Skeletal muscle cell (primary cell): ENCODE results near the gene DYNLT3.

Experiments used
- DNase-seq: peaks from one replicate; pipeline ENCODE4 v3.0.0-alpha.2; 2010; ENCODE audit warnings: low read depth
- H3K4me3 ChIP-seq: 2 replicates; pipeline ENCODE4 v1.5.1; 2011; ENCODE audit warnings: low read depth, mild to moderate bottlenecking, control low read depth, low read length, moderate library complexity

The DYNLT3 gene

DNA sequence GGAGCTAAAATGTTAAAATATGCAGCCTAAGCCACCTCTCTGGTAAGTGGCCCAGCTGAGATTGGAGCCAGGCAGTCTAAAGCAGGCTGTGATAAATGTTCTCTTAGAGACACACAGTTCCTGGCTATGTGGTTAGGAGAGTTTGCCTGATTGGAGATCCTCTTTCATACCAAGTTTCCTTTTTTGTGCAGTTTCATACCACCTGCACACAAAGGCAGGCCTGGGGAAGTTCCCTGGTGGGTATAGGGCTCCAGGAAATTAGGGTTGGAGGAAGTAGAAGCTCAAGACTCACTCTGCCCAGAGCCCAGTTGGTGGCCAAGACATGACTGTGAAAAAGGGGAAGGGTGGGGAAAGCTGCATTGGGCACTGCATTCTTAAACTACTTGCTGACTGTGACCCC is 50.6 kb downstream of the DYNLT3 start:
- no peak for DNase-seq
- H3K4me3 ChIP-seq, result no peak overlapping the region

DNA sequence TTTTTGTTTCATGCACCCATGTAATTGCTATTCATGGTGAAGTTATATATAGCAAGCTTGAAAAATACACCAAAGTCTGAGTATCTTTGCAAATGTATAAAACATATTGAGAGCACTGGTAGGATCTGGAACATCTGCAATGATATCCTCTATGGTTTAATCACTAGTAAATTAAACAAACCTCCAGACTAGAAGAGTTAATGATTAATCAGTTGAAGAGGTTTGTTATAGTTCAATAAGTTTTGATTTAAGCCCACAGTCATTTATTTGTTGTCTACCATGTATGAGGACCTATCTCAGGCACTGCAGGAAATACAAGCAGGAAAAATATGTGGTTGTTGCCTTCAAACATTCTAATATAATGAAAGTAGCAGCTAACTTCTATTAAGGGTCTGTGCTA is 51.1 kb downstream of the DYNLT3 start:
- no peak for DNase-seq

More for the DNA sequence above, 51.1 kb downstream of the DYNLT3 start:
- no peak overlapping the region for H3K4me3 ChIP-seq
